Measurements from ENCODE around the gene DIDO1.
"Not testable (repeated sequence)": the region's sequence is repeated elsewhere in the genome, so short reads cannot be mapped to it uniquely, and the experiment has no call there.

Gene DIDO1

DNA sequence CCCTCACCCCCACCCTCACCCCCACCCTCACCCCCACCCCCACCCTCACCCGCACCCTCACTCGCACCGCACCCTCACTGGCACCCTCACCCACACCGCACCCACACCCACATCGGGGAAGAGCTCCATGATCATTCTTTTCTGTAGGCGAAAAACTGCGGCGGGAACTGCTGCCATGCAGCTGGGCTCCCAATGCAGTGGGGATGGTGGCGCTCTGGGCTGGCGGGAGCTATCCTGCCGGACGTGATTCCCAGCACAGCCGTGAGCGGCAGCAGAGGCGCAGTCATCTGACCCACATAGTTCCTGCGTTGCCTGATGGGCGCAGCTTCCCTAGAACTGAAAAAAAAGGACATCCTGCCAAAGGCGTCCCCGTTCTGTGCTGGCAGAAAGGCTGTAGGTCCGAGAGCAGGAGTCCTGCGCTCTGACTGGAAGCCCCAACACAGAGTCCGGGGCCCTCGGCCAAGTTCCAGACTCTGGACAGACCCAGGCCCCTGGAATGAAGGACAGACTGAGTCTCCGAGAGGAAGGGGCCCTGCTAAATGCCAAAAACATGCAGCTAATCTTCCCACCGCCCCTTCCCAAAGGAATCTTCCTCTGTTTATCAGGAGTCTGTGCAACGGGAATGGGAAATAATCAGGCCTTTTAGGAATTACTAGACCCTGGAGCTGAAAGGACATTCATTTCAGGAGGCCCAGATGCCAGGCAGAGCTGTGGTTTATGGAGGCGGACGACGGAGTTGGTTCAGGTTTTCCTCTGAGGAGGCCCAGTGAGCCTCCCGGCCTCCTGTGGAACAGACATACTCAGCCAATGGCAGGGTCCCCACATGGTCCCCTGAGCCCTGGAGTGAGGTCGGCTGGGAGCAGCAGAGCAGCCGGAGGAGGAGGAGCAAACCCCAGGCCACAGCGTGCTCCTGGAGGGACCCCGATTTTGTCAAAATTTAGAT, 50.6 kb downstream of the DIDO1 start:
- DNase-seq = no peak

- no peak for DNase-seq
Measured at GRCh38 chr20:62874964-62875344, 51.4 kb downstream of the DIDO1 start.

- DNase-seq = not testable (repeated sequence)
Measured at GRCh38 chr20:62873681-62874031, 52.6 kb downstream of the DIDO1 start.

DNA sequence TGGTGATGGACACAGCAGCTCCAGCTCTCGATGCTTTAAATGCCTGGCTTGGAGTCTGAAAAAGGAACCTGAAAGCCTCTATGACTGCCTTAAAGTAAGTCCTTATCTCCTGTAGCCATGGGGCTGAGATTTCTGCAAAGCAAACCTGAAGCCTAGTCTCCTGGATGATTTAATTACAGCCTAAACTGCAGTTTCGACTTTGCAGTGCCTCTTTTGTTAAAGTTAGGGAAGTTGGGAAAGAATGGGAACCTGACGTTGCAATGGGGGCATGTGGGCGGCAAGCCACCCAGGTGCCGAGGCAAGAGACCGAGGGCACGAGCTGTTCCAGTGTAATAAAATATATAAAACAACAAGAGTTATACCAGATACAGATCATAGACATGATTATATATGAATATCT, 53.0 kb downstream of the DIDO1 start:
- no peak for DNase-seq

DNA sequence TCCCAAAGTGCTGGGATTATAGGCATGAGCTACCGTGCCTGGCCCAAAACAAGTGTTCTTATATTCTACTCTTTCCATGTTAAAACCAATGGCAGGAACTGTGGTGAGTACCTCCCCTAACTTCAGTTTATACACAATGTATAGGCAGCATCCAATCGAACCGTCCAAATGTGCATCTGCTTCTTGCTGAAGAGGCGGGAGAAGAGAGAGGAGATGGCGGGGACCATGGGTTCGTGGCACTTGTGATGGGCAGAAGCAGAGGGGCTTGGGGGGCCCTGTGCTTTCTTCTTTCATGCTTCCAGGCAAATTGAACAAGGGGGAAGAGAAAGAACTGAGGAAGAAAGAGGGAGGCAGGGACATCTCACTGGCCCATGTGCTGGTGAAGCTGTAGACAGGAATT, 53.4 kb downstream of the DIDO1 start:
- DNase-seq = no peak

- no peak for DNase-seq
Measured at GRCh38 chr20:62872184-62872847, 54.0 kb downstream of the DIDO1 start.

GRCh38 chr20:62864207-62864606, 62.1 kb downstream of the DIDO1 start:
- DNase-seq = no peak

- DNase-seq = peak; percentile 99
Measured at GRCh38 chr20:62861726-62862336, 64.5 kb downstream of the DIDO1 start, which contains the start of gene TCFL5. Gene TCFL5 (minus strand): TSS chr20:62861822. CDS start chr20:62861670, 152 bp downstream.

DNA sequence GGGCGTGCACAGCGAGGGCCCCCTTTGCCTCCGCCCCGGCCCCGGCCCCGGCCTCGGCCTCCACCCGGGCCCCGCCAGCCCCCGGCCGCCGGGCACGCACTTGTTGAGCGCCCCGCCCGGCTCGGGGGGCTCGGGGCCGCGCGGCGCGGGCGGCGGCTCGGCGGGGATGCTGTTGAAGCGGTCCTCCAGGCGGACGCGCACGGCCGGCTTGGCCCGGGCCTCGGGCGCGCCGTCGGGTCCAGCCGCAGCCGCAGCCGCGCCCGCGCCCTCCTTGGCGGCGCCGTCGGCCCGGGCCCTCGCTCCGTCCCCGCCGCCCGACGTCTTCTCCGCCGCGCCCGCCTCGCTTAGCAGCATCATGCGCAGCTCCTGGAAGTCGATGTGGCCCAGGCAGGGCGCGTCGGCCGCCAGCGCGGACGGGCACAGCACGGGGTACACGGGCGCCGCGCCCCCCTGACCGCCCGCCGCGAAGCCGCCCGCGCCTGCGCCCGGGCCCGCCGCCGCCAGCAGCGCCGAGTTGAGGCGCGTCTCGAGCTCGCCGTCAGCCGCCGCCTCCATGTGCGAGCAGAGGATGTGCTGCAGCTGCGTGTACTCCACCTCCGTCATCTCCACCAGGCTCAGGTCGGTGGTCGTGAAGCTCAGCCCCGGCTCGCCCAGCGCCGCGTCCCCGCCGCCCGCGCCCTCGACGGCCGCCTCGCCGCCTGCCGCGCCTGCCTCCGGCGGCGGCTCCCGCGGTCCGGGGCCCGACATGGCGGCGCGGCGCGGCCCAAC, 65.2 kb downstream of the DIDO1 start:
- no peak for DNase-seq

DNA sequence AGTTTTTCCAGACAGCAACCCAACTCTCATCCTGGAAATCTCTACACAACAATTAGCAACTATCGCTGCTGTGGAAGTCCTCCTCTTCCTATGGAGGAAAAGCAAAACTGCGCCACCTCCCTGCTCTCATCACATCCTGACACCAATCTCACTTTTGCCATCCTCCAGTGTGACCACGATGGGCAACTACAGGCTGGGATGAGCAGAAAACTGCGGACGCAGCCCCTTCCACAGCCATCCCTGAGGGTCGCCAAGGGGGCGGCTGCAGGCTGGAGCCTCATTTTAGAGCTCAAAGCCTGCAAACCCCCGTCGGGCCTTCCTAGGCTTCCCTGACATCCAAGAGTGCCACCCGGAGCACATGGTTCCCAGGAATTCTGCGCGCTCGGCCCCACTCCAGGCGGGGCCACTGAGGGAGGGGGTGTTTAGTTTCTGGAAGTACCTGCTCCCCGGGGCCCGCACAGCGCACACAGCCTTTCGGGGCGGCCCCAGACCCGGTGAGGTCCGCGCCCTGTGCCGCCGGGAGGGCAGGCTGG, 65.8 kb downstream of the DIDO1 start:
- DNase-seq = no peak

- no peak for DNase-seq
Measured at GRCh38 chr20:62859721-62860120, 66.6 kb downstream of the DIDO1 start.

GRCh38 chr20:62858058-62858830, 68.1 kb downstream of the DIDO1 start:
- DNase-seq = no peak

DNA sequence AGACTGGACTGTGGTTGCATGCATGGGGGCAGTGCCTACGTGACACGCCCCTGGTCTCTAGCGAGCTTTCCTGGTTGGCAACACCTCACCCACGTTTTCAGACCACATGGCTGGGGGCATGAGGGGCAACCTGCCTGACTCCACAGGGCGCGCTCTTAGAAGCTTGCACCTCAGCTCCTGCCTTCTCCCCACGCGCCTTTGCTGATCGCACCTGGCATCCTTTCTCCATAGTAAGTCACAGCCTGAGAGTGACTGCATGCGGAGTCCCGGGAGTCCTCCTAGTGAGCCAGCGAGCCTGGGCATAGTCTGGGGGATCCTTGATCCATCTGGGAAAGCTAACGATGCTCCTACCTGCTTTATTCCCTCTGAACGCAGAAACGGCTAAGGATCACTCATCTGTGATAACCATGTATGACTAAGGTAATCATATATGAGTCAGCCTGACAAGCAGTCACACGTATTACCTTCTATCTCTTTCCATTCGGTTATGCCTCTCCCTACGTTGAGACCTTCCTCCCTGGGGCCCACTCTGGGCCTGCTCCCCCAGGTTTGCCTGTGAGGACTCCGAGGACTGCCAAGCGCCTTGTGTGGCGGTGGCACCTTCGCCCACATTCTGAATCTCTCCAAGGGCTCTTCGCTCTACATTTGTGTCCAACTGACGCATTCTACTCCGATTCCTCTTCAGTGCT, 69.2 kb downstream of the DIDO1 start:
- no peak for DNase-seq

- DNase-seq = no peak
Measured at GRCh38 chr20:62855120-62855519, 71.2 kb downstream of the DIDO1 start.

DNA sequence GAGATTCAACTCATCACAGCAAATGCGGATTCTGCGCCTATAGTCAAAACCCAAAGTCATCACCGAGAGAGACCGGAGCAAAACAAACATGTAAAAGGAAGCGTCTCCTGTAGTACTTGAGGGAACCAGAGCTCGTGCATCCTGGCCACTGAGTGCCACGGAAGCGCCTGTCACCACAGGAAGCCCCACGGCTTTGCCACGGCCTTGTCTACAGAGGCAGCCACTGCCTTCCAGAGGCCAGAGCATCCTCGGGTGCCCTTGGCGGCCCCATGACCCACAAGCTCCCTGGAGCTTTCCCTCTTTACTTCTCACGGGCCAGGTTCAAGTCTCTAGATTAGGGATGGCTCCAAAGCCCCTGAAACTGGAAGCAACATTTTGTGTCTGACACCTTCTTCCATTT, 72.2 kb downstream of the DIDO1 start:
- no peak for DNase-seq

- not testable (repeated sequence) for DNase-seq
Measured at GRCh38 chr20:62853304-62853703, 73.0 kb downstream of the DIDO1 start.

- DNase-seq = no peak
Measured at GRCh38 chr20:62852841-62853240, 73.5 kb downstream of the DIDO1 start.

DNA sequence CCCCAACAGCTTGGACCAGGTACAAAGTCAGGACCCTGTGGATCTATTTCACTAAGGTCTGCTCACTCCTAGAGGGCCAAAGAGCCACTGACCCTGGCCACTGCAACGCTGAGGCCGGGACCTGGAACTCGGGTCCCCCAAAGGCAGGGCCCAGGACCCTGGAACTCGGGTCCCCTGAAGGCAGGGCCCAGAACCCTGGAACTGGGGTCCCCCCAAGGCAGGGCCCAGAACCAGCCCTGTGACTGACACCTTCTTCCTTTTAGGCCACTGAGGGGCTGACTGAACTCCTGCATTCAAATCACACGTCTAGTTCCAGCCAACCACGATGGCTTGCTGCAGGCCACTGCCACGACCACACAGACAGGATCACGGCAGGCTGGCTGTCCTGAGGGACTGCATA, 74.1 kb downstream of the DIDO1 start:
- DNase-seq = no peak

DNA sequence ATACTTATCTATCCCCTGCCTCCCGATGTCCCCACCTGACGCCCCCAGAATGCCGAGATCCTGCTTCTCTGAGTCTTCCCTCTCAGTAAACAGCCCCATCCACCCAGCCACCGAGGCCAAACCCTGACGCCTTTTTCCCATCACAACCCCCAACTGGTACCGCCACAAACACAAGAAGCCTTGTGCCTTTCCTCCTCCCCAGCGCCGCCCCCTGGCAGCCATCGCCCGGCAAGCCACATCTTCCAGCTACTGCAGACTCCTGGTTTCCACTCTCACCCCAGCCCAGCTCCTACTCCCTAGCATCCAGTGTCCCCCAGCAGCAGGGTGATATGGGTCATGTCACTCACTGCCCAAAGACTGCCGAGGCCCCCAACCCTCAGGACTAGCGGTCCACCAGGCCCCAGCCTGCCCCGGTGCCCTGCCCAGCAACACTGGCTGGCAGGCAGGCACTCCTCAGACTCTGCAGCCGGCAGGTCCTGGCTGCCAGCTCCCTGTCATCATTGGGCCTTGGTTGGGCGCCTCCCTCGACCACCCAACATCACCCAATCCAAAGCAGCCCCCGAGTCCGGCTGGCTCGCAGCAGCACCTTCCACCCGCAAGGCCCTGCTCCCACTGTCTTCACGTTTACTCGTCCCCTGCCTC, 75.9 kb downstream of the DIDO1 start:
- DNase-seq = no peak

DNA sequence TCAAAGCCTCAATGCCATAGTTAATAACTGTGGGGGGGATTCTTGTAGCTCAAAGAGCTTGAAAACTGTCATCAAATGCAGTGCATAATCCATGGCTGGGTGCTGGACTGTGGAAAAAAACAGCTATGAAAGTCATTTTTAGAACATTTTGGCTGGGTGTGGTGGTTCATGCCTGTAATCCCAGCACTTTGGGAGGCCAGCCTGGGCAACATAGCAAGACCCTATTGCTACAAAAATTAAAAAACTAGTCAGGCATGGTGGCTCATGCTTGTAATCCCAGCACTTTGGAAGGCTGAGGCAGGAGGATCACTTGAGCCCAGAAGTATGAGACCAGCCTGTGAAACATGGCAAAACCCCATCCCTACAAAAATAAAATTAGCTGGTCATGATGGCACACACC, 76.9 kb downstream of the DIDO1 start:
- no peak for DNase-seq

- not testable (repeated sequence) for DNase-seq
Measured at GRCh38 chr20:62848917-62849316, 77.4 kb downstream of the DIDO1 start.
